Lung microvascular endothelial cell (primary cell): Measurements from ENCODE around the gene STARD3. TPM values are rescaled to one million over a fixed set of nuclear protein-coding genes. Genes with fewer than 3 reads are reported as not detected.
"Not testable (repeated sequence)": the region's sequence is repeated elsewhere in the genome, so short reads cannot be mapped to it uniquely, and the experiment has no call there.

Experiments used
- DNase-seq, 2 donors: peaks; one replicate each; pipeline versions ENCODE4 v3.0.0 to v3.0.0-alpha.2; 2010; ENCODE audit warnings: low read depth in 2 of 2
- total RNA-seq: library from RNA; depleted of rRNA; stranded (reverse); fragments of >200 nt; gene quantifications from 2 replicates; pipeline ENCODE4 v1.2.1, GENCODE V29; 2014

Gene STARD3
- total RNA-seq, 1 donor from 2014 or later = 52.0 TPM

- no peak for DNase-seq
These were observed 73.3 kb downstream of the STARD3 start for GRCh38 chr17:39709998-39710964.

GRCh38 chr17:39711071-39711470 lies 74.1 kb downstream of the STARD3 start:
- not testable (repeated sequence) for DNase-seq

- no peak for DNase-seq
These were observed 74.9 kb downstream of the STARD3 start for GRCh38 chr17:39711851-39712250.

Other genes with a start within 250 kb of the STARD3 start
- 7.0 and 10.1 TPM in 2 replicates for gene FBXL20, start 235.5 kb upstream of the STARD3 start, total RNA-seq
- gene MED1, start 185.9 kb upstream of the STARD3 start, total RNA-seq = 15.3 and 19.6 TPM in 2 replicates
- 12.4 and 19.2 TPM in 2 replicates for gene CDK12, start 175.7 kb upstream of the STARD3 start, total RNA-seq
- not detected in 2 replicates for gene NEUROD2, start 29.2 kb upstream of the STARD3 start, total RNA-seq
- not detected in 2 replicates for gene PPP1R1B, start 10.2 kb upstream of the STARD3 start, total RNA-seq
- gene TCAP, start 28.2 kb downstream of the STARD3 start, total RNA-seq = under 0.01 and 0.60 TPM in 2 replicates
- gene PNMT, start 31.3 kb downstream of the STARD3 start, total RNA-seq = 0.65 and 2.8 TPM in 2 replicates
- gene PGAP3, start 50.9 kb downstream of the STARD3 start, total RNA-seq = 3.2 and 3.3 TPM in 2 replicates
- 0.60 and 1.7 TPM in 2 replicates for gene ERBB2, start 62.9 kb downstream of the STARD3 start, total RNA-seq
- gene MIEN1, start 93.4 kb downstream of the STARD3 start, total RNA-seq = 17.7 and 18.7 TPM in 2 replicates
- gene GRB7, start 100.8 kb downstream of the STARD3 start, total RNA-seq = under 0.01 and 0.22 TPM in 2 replicates
- gene IKZF3, start 227.2 kb downstream of the STARD3 start, total RNA-seq = not detected in 2 replicates
- gene ZPBP2, start 231.1 kb downstream of the STARD3 start, total RNA-seq = not detected in 2 replicates